Mesendoderm (in vitro differentiated cells): ENCODE measurements around the gene FOXP3.
"Not testable (repeated sequence)": the region's sequence is repeated elsewhere in the genome, so short reads cannot be mapped to it uniquely, and the experiment has no call there.

Experiments used
- DNase-seq: peaks from one replicate; pipeline ENCODE4 v3.0.0; 2013
- H2AK5ac ChIP-seq: 2 replicates; pipeline ENCODE4 v1.6.1; 2013; ENCODE audit warnings: low read length, inconsistent platforms
- H2BK120ac ChIP-seq: 2 replicates; pipeline ENCODE4 v1.6.1; 2013; ENCODE audit warnings: low read depth, mild to moderate bottlenecking, low read length, moderate library complexity, mixed read lengths
- H2BK15ac ChIP-seq: replicated peaks from 2 replicates; pipeline ENCODE4 v1.6.1; 2013; ENCODE audit warnings: low read depth, mild to moderate bottlenecking, moderate library complexity
- H2BK5ac ChIP-seq: 2 replicates; pipeline ENCODE4 v1.6.1; 2013; ENCODE audit warnings: low read length, inconsistent platforms
- H3K18ac ChIP-seq: 2 replicates; pipeline ENCODE4 v1.6.1; 2013; ENCODE audit warnings: mild to moderate bottlenecking, low read length, mixed read lengths
- H3K23ac ChIP-seq: one replicate; pipeline ENCODE4 v1.6.1; 2013; ENCODE audit warnings: low read length
- H3K27ac ChIP-seq: 2 replicates; pipeline ENCODE4 v1.5.1; 2013; ENCODE audit warnings: low read depth, mild to moderate bottlenecking, inconsistent platforms, low read length, moderate library complexity
- H3K27me3 ChIP-seq: 2 replicates; pipeline ENCODE4 v1.6.1; 2013; ENCODE audit warnings: low read length, control low read depth, mild to moderate bottlenecking, inconsistent platforms; ENCODE audit not compliant: insufficient read depth, poor library complexity
- H3K36me3 ChIP-seq: 2 replicates; pipeline ENCODE4 v1.6.1; 2013; ENCODE audit warnings: low read length, inconsistent platforms; ENCODE audit not compliant: control insufficient read depth, insufficient read depth
- H3K4ac ChIP-seq: one replicate; pipeline ENCODE4 v1.6.1; 2013; ENCODE audit warnings: low read depth, mild to moderate bottlenecking, low read length, moderate library complexity
- H3K4me1 ChIP-seq: 2 replicates; pipeline ENCODE4 v1.6.1; 2013; ENCODE audit warnings: low read depth, low read length, inconsistent platforms; ENCODE audit not compliant: control insufficient read depth
- H3K4me2 ChIP-seq: 2 replicates; pipeline ENCODE4 v1.6.1; 2013; ENCODE audit warnings: low read length
- H3K4me3 ChIP-seq: 2 replicates; pipeline ENCODE4 v1.5.1; 2013; ENCODE audit warnings: mild to moderate bottlenecking, low read length
- H3K56ac ChIP-seq: one replicate; pipeline ENCODE4 v1.6.1; 2013; ENCODE audit warnings: low read length
- H3K79me1 ChIP-seq: 2 replicates; pipeline ENCODE4 v1.6.1; 2013; ENCODE audit warnings: low read length, inconsistent platforms
- H3K79me2 ChIP-seq: 2 replicates; pipeline ENCODE4 v1.6.1; 2013; ENCODE audit warnings: mild to moderate bottlenecking, low read length; ENCODE audit not compliant: control insufficient read depth, insufficient read depth
- H3K9ac ChIP-seq: 2 replicates; pipeline ENCODE4 v1.6.1; 2013; ENCODE audit warnings: low read length, inconsistent platforms
- H4K5ac ChIP-seq: one replicate; pipeline ENCODE4 v1.6.1; 2013; ENCODE audit warnings: low read length
- H4K8ac ChIP-seq: one replicate; pipeline ENCODE4 v1.6.1; 2013; ENCODE audit warnings: low read depth, mild to moderate bottlenecking, control low read depth, low read length, moderate library complexity
- WGBS: extraction: QIAGEN DNeasy Blood & Tissue Kit; methylation state at CpG from one replicate; pipeline ENCODE4 v1.1.7; 2013; ENCODE audit warnings: low lambda C conversion rate, missing lambda C conversion rate; ENCODE audit not compliant: insufficient coverage; ENCODE audit errors: extremely low coverage; 5-methylcytosine and 5-hydroxymethylcytosine counted together

The FOXP3 gene

DNA sequence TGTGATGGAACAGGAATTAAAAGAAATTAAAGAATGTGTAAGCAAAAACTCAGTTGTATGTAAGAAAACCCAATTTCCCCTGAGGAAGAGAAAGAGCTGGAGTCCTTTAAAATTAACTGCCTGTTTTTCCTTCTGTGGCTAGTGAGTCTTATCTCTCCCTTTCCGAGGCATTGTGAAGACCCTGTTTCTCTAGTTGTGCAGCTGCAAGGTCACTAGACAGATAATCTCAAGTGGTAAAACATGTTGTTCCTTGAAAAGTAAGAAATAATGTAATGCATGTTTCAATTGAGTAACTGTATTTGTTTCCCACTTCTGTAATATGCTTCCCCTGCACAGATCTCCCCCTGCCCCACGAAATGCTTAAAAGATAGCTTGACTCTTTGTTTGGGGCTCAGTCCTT lies 43.3 kb upstream of the FOXP3 start:
- not testable (repeated sequence) for H3K18ac ChIP-seq, H2BK120ac ChIP-seq, H3K4ac ChIP-seq, H3K79me1 ChIP-seq, H3K27me3 ChIP-seq, H3K56ac ChIP-seq, H4K5ac ChIP-seq, H3K4me3 ChIP-seq, H3K4me2 ChIP-seq, H3K36me3 ChIP-seq, H3K27ac ChIP-seq, H4K8ac ChIP-seq, DNase-seq, H3K9ac ChIP-seq, H2AK5ac ChIP-seq, H2BK15ac ChIP-seq, H2BK5ac ChIP-seq, H3K23ac ChIP-seq, H3K4me1 ChIP-seq, H3K79me2 ChIP-seq
- no CpG with 5 or more reads among the region's 2 CpGs for WGBS

DNA sequence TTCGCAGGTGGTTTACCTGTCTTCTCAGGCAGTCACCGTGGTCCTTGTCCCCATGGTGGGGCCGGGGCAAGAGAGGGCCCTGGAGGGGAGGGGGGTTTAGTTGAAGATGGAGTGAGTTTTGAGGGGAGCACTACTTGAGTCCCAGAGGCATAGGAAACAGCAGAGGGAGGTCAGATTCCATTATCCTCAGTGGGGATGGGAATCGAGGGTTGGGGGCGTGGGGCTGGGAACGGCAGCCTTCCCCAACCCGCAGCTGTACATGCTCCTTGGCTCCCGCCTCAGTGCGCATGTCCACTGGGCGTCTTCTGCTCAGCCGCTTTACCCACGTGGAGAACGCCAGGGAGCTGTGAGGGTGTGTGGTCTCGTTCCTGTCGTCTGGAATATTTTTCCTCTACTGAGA lies 38.8 kb upstream of the FOXP3 start, which contains the start of gene GAGE10:
Gene GAGE10 (plus strand): TSS at position 301 of the 400 bp plus-strand sequence. CDS start 1,214 bp downstream, outside the sequence.
- Histone ChIP-seq H3K56ac (no peak within 1 kb of the TSS), H2BK15ac (no peak within 1 kb of the TSS), H3K79me2 (no peaks in the 10 kb centered on the region), H3K23ac (no peak within 1 kb of the TSS), H3K4me2 (no peak within 1 kb of the TSS), H3K36me3 (no peaks in the 10 kb centered on the region), H3K18ac (no peak within 1 kb of the TSS), H2AK5ac (no peak within 1 kb of the TSS), H3K27me3 (no peaks in the 10 kb centered on the region), H3K9ac (no peak within 1 kb of the TSS), H4K5ac (no peak within 1 kb of the TSS), H3K27ac (no peak within 1 kb of the TSS), H4K8ac (no peak within 1 kb of the TSS), H3K4me3 (no peak within 1 kb of the TSS), H3K4me1 (no peaks in the 10 kb centered on the region), H2BK120ac (no peak within 1 kb of the TSS), H3K4ac (no peak within 1 kb of the TSS), H2BK5ac (no peak within 1 kb of the TSS), H3K79me1 (no peaks in the 10 kb centered on the region)
- DNase-seq, result no peak
- WGBS, result no CpG with 5 or more reads among the region's 15 CpGs

DNA sequence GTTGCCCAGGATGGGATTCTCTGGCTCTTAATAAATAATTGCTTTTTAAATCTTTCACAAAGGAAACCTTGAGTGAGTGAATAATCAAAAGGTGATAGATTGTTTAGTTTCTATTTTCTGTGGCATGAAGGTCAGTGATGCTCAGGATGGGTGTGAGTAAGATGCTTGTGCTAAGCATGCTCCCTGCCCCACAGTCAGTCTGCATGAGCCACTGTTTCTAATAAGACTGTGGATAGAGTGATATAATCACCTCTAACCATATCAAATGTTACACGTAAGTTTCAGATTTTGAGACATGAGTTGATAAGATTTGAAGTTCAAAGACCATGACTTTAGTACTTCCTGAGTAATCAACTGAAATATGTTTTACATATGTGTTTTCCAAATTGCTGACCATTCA lies 36.2 kb upstream of the FOXP3 start:
- Histone ChIP-seq H3K23ac (no peak overlapping the region), H3K4ac (no peak overlapping the region), H3K4me3 (no peak overlapping the region), H3K9ac (no peak overlapping the region), H4K8ac (no peak overlapping the region), H3K18ac (no peak overlapping the region), H3K79me1 (no peaks in the 10 kb centered on the region), H3K4me1 (no peaks in the 10 kb centered on the region), H2AK5ac (no peak overlapping the region), H2BK120ac (no peak overlapping the region), H3K27me3 (no peaks in the 10 kb centered on the region), H4K5ac (no peak overlapping the region), H3K4me2 (no peak overlapping the region), H2BK15ac (no peak overlapping the region), H3K36me3 (no peaks in the 10 kb centered on the region), H2BK5ac (no peak overlapping the region), H3K27ac (no peak overlapping the region), H3K56ac (no peak overlapping the region), H3K79me2 (no peaks in the 10 kb centered on the region)
- WGBS, result no CpG with 5 or more reads among the region's 1 CpG
- DNase-seq, result no peak

DNA sequence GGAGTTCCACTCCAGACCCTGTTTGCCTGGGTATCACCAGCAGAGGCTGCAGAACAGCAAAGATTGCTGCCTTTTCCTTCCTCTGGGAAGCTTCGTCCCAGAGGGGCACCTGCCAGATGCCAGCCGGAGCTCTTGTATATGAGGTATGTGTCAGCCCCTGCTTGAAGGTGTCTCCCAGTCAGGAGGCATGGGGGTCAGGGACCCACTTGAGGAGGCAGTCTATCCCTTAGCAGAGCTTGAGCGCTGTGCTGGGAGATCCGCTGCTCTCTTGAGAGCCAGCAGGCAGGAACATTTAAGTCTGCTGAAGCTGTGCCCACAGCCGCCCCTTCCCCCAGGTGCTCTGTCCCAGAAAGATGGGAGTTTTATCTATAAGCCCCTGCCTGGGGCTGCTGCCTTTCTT lies 34.8 kb upstream of the FOXP3 start:
- not testable (repeated sequence) for H3K79me1 ChIP-seq, H3K4ac ChIP-seq, H3K79me2 ChIP-seq, H3K27me3 ChIP-seq, H3K36me3 ChIP-seq, H2BK5ac ChIP-seq, H3K4me1 ChIP-seq, DNase-seq, H3K56ac ChIP-seq, H3K4me3 ChIP-seq, H4K8ac ChIP-seq, H3K9ac ChIP-seq, H4K5ac ChIP-seq, H2AK5ac ChIP-seq, H3K23ac ChIP-seq, H2BK120ac ChIP-seq, H3K27ac ChIP-seq, H3K4me2 ChIP-seq, H3K18ac ChIP-seq, H2BK15ac ChIP-seq
- no CpG with 5 or more reads among the region's 5 CpGs for WGBS

DNA sequence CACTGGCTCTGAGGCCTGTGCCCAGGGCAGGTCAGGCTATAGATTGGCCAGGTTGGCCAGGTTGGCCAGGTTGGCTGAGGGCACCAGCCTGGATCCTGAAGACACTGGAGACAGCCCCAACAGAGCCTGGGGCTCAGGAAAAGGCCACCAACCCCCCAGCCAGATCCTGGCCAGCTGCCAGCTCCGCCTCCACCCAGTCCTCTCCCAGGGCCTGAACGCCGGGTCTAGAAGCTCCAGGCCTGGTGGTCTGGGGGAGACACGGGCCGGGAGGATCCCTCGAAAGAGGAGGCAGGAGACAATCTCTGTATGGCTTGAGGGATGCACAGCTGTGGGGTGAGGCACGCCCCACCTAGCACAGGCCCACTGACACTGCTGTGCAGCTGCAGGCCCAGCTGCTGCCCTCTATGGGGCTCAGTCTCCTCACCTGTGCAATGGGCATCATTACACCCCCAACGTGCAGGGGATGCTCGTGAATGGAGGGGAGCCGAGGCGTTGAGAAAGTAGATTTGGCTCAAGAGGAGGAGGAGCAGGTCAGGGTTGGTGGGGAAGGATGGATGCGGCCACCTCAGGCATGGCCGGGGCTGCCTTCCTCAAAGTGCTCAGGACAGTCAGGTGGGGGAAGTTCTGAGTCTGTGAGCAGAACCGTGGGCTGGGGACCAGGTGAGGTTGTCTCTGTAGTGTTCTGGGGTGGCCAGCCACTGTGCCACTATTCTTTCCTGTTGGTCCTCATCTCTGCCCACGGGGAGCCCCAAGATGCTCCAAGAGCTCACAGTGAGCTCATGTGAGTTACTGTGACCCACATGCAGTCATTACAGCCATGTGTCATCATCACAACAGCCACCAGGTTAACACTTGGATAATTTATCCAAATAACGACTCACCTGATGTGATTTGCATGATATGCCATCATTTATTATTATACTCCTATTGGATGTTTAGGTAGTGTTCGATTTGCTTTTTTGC lies 28.2 kb upstream of the FOXP3 start:
- Histone ChIP-seq H3K9ac (no peak overlapping the region), H4K8ac (no peak overlapping the region), H3K18ac (no peak overlapping the region), H2AK5ac (no peak overlapping the region), H3K4me3 (no peak overlapping the region), H3K79me2 (no peaks in the 10 kb centered on the region), H2BK5ac (no peak overlapping the region), H3K4me2 (no peak overlapping the region), H3K4ac (no peak overlapping the region), H3K79me1 (no peaks in the 10 kb centered on the region), H3K23ac (no peak overlapping the region), H3K56ac (no peak overlapping the region), H2BK15ac (no peak overlapping the region), H3K4me1 (no peaks in the 10 kb centered on the region), H3K27ac (no peak overlapping the region), H2BK120ac (no peak overlapping the region), H3K36me3 (no peaks in the 10 kb centered on the region), H3K27me3 (no peaks in the 10 kb centered on the region), H4K5ac (no peak overlapping the region)
- DNase-seq, result no peak
- WGBS, result no CpG with 5 or more reads among the region's 17 CpGs
